Neural progenitor cell (in vitro differentiated cells): Measurements from ENCODE around the gene GRM8.

Experiments used
- CTCF ChIP-seq: fragments of 200-600 bp; sonication (generic); IDR thresholded peaks from 2 replicates; pipeline ENCODE4 v1.5.1; 2017; ENCODE audit warnings: antibody characterized with exemption, mild to moderate bottlenecking
- EZH2 ChIP-seq: fragments of 200-600 bp; sonication (generic); IDR thresholded peaks from 2 replicates; pipeline ENCODE4 v1.6.1; 2017; ENCODE audit warnings: antibody characterized with exemption, mild to moderate bottlenecking, moderate library complexity
- EZH2phosphoT487 ChIP-seq: fragments of 200-600 bp; sonication (generic); IDR thresholded peaks from 2 replicates; pipeline ENCODE4 v1.6.1; 2017; ENCODE audit warnings: antibody characterized with exemption

DNA sequence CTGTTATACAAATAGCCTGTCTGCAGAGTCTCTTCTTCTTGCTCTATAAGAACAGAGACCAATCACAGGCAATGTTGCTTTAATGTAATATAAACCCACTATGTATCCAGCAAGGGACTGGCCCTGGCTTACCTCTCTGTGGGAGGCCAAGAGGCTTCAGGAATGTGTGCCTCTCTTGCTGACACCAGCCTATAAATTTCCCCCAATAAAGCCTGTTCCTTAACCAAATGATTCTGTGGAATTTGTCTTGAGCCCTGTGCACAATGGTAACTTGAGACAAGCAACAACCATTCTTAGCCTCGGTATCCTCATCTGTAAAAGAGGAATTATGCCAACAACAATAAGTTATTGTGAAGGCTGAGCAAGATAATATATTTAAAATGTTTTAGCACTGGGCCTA, 563.7 kb downstream of the GRM8 start:
- TF ChIP-seq CTCF (no peak), EZH2 (no peak), EZH2phosphoT487 (no peak)
